ENCODE data around the gene WFIKKN1.

DNA sequence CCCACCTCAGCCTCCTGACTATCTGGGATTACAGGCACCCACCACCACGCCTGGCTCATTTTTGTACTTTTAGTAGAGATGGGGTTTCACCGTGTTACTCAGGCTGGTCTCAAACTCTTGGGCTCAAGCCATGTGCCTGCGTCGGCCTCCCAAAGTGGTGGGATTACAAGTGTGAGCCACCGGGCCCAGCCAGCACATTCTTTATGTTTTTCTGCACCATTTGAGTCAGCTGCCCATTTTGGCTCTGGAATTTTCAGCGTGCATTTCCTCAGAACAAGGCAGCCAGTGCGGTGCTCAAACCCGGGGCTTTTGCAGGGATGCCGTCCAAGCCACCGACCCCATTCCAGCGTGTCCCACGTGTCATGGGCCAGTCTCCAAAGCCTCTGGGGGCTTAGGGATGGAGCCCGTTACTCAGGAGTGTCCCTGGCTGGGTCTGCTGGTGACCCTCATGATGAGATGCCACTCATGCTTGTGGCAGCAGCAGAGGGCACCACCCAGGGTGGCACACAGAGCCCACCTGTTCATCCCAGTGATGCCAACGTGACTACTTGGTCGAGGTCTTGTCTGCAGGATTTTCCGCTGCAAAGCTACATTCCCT is 44.6 kb upstream of the WFIKKN1 start:
- TF ChIP-seq, protein P1, sequence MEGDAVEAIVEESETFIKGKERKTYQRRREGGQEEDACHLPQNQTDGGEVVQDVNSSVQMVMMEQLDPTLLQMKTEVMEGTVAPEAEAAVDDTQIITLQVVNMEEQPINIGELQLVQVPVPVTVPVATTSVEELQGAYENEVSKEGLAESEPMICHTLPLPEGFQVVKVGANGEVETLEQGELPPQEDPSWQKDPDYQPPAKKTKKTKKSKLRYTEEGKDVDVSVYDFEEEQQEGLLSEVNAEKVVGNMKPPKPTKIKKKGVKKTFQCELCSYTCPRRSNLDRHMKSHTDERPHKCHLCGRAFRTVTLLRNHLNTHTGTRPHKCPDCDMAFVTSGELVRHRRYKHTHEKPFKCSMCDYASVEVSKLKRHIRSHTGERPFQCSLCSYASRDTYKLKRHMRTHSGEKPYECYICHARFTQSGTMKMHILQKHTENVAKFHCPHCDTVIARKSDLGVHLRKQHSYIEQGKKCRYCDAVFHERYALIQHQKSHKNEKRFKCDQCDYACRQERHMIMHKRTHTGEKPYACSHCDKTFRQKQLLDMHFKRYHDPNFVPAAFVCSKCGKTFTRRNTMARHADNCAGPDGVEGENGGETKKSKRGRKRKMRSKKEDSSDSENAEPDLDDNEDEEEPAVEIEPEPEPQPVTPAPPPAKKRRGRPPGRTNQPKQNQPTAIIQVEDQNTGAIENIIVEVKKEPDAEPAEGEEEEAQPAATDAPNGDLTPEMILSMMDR (IDR thresholded peaks at IDR 0.05; ENCODE audit: low read length) = no peak
- TF ChIP-seq EZH2 (IDR thresholded peaks at IDR 0.05; ENCODE audit: borderline replicate concordance, low read length) = no peak
